Bronchial epithelial cell (primary cell): ENCODE data around the gene PLPP1. TPM values are rescaled to one million over a fixed set of nuclear protein-coding genes. Genes with fewer than 3 reads are reported as not detected.

ENCODE experiments used
- DNase-seq: peaks from one replicate; pipeline ENCODE4 v3.0.0-alpha.2; 2010; ENCODE audit warnings: low read depth
- FAIRE-seq: peaks from 2 replicates; lab custom pipeline; 2011; peaks lifted over from hg19 to GRCh38; lab: Jason Lieb, UNC
- H3K27me3 ChIP-seq: 2 replicates; pipeline ENCODE4 v1.5.1; 2011; ENCODE audit warnings: low read length; ENCODE audit not compliant: control insufficient read depth, insufficient read depth
- H3K36me3 ChIP-seq: 2 replicates; pipeline ENCODE4 v1.5.1; 2011; ENCODE audit warnings: low read length; ENCODE audit not compliant: control insufficient read depth, insufficient read depth
- H3K4me3 ChIP-seq: 2 replicates; pipeline ENCODE4 v1.5.1; 2011; ENCODE audit warnings: mild to moderate bottlenecking, low read depth, low read length, control low read depth
- total RNA-seq: library from RNA; depleted of rRNA; stranded (reverse); fragments of >200 nt; gene quantifications from 2 replicates; pipeline ENCODE4 v1.2.1, GENCODE V29; 2014
- TF ChIP-seq, protein P1 (sequence below): IDR thresholded peaks from 2 replicates; pipeline ENCODE4 v1.5.1; 2011; ENCODE audit warnings: mild to moderate bottlenecking, moderate library complexity, low read length, control low read depth, inconsistent platforms; ENCODE audit not compliant: insufficient read depth, severe bottlenecking

The PLPP1 gene
- total RNA-seq, 1 donor from 2014 or later, result 17.6 TPM

DNA sequence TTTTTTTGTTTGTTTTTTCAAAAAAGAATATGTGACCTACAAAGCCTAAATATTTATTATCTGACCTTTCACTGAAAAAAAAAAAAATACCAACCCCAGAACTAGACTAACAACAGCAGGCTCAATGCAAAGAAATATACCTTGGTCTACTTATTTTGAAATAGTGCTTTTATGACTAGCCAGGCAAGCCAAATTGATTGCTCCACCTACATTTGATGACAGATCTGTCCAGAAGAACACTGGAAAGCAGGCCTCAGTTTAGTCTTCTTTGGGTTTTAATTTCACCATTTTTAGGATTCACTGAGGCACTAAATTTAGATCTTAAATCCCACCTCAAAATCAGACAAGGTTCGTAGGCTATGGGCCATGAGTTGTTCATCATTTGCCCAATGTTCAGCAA, 97.3 kb downstream of the PLPP1 start:
- FAIRE-seq, result no peak
- Histone ChIP-seq H3K4me3 (no peak overlapping the region), H3K27me3 (no peaks in the 10 kb centered on the region), H3K36me3 (no peaks in the 10 kb centered on the region)
- TF ChIP-seq, protein P1, sequence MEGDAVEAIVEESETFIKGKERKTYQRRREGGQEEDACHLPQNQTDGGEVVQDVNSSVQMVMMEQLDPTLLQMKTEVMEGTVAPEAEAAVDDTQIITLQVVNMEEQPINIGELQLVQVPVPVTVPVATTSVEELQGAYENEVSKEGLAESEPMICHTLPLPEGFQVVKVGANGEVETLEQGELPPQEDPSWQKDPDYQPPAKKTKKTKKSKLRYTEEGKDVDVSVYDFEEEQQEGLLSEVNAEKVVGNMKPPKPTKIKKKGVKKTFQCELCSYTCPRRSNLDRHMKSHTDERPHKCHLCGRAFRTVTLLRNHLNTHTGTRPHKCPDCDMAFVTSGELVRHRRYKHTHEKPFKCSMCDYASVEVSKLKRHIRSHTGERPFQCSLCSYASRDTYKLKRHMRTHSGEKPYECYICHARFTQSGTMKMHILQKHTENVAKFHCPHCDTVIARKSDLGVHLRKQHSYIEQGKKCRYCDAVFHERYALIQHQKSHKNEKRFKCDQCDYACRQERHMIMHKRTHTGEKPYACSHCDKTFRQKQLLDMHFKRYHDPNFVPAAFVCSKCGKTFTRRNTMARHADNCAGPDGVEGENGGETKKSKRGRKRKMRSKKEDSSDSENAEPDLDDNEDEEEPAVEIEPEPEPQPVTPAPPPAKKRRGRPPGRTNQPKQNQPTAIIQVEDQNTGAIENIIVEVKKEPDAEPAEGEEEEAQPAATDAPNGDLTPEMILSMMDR, result no peak
- peak; percentile 18 for DNase-seq

DNA sequence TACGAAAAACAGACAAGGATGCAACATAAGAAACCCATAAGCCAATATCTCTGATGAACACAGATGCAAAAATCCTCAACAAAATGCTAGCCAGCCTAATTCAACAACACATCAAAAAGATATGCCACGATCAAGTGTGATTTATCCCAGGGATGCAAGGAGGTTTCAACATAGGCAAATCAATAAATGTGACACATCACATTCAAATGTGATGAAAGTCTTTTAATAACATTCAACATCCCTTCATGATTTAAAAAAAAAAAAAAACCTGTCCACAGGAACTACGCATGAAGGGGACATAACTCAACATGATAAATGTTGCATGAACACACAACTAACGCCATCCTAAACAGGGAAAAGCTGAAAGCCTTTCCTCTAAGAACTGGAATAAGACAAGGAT, 102.2 kb downstream of the PLPP1 start:
- no peak for FAIRE-seq
- Histone ChIP-seq H3K27me3 (no peaks in the 10 kb centered on the region), H3K4me3 (no peak overlapping the region), H3K36me3 (peaks cover 3% of the 10 kb centered on the region)
- no peak for DNase-seq
- TF ChIP-seq, protein P1, result no peak

DNA sequence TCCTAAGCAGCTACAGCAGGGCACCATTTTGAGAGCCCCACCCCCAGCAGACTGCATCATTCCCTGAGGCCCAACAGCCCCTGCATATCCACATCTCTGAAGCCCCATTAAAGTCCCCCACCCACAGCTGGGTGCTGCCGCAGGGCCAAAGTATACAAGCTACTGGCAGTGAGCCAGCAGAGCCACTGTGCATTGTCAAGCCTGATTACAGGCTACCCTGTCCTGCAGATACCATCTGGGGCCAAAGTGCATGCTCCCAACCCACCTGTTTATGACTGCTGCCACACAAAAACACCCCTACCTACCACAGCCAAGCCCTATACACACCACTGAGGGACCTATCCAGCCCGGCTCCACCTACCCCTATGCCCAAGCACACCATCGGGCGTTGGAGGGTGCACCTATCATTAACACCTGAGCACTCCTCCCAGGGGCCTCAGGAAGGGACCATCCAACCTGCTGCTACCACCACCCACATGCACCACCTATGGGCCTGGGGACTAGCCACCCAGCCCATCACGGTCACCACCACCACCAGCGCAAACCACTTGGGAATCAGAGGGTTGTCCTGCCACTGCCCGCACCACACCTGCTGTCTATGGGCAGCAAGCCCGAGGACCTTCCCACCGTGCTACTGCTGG, 105.0 kb downstream of the PLPP1 start:
- FAIRE-seq (no peak), DNase-seq (no peak)
- Histone ChIP-seq H3K4me3 (no peak overlapping the region), H3K27me3 (no peaks in the 10 kb centered on the region), H3K36me3 (peaks cover 6% of the 10 kb centered on the region)
- TF ChIP-seq, protein P1, result no peak

DNA sequence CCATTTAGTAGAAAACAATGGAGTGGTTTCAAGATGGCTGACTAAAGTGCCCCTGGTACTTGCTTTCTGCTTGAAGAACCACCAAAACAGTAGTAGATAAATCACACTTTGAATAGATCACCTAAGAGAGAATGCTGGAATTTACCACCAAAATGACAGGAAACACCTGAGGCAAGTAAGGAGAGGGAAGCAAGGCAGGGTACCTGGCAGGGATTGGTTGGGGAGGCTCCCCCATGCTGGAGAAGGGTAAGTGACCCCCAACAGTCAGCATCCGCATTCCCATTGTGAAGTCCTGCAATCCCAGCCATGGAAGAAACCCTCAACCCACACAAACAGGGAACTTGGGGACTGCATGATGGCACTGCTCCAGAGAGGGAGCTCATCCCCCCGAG, 105.5 kb downstream of the PLPP1 start:
- no peak overlapping the region for H3K4me3 ChIP-seq
- no peak for FAIRE-seq
- DNase-seq, result no peak
- H3K36me3 ChIP-seq, result peaks cover 7% of the 10 kb centered on the region
- TF ChIP-seq, protein P1, result no peak
- no peaks in the 10 kb centered on the region for H3K27me3 ChIP-seq

DNA sequence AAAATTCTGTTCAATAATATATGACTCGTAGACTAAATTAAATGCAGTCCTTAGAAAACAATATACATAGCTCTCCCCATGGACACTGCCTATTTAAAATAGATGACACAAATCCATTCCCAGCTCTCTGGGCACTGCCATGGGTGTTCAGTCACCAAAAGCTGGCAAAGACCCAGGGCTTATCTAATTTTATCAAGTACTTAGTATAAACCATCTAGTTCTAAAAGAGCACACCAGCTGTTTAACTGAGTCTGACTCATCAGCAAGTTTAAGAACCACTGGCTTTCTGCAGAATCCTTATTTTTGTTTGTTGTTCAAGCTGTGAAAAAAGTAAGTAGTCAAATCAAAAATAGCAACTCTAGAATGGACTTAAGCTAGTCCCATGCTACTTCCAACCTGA, 107.6 kb downstream of the PLPP1 start:
- TF ChIP-seq, protein P1, result no peak
- no peaks in the 10 kb centered on the region for H3K27me3 ChIP-seq
- no peak for FAIRE-seq
- H3K4me3 ChIP-seq, result no peak overlapping the region
- peaks cover 11% of the 10 kb centered on the region for H3K36me3 ChIP-seq
- DNase-seq, result peak; percentile 17

DNA sequence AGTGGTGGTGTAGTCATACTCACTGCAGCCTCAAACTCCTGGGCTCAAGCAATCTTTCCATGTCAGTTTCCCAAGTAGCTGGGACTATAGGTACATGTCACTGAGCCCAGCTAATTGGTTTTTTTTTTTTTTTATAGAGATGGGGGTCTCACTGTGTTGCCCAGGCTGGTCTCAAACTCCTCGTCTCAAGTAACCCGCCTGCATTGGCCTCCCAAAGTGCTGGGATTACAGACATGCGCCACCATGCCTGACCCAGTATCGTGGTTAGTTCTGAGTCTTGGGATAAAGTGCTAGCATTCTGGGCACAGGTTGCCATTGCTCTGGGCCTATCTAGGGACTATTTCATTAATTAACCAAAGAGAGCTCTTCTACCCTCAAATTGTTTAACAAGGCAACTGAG, 108.3 kb downstream of the PLPP1 start:
- Histone ChIP-seq H3K27me3 (no peaks in the 10 kb centered on the region), H3K36me3 (peaks cover 11% of the 10 kb centered on the region), H3K4me3 (no peak overlapping the region)
- DNase-seq (no peak), FAIRE-seq (no peak)
- TF ChIP-seq, protein P1, result no peak
